ENCODE data around the gene BMPR1A. TPM values are rescaled to one million over a fixed set of nuclear protein-coding genes. Genes with fewer than 3 reads are reported as not detected.

The BMPR1A gene
- total RNA-seq, 6 experiments from 2014 or later = 41.9 to 50.5 (median 46.6) TPM

- Mint-ChIP-seq H3K27ac (no peak overlapping the region), H3K4me3 (no peak overlapping the region), H3K27me3 (ENCODE audit: insufficient read depth) (peaks cover 2% of the 10 kb centered on the region; the same call in 1 of the 2 replicates), H3K4me1 (ENCODE audit: low read depth) (peaks cover 9% of the 10 kb centered on the region), H3K9me3 (no peaks in the 10 kb centered on the region), H3K36me3 (ENCODE audit: low read depth) (no peaks in the 10 kb centered on the region)
- DNase-seq = no peak
- TF ChIP-seq CTCF (IDR thresholded peaks at IDR 0.05) = no peak
Measured at GRCh38 chr10:86744067-86744725, 12.2 kb upstream of the BMPR1A start.

- Mint-ChIP-seq H3K36me3 (ENCODE audit: low read depth) (peaks cover 9% of the 10 kb centered on the region), H3K4me1 (ENCODE audit: low read depth) (peaks cover 17% of the 10 kb centered on the region), H3K27ac (no peak overlapping the region; the same call in 1 of the 2 replicates), H3K9me3 (no peaks in the 10 kb centered on the region), H3K4me3 (no peak overlapping the region; the same call in 1 of the 2 replicates), H3K27me3 (ENCODE audit: insufficient read depth) (peaks cover 2% of the 10 kb centered on the region; the same call in 1 of the 2 replicates)
- no peak for TF ChIP-seq CTCF (IDR thresholded peaks at IDR 0.05)
- DNase-seq = peak; percentile 36
Measured at GRCh38 chr10:86747796-86748581, 8.4 kb upstream of the BMPR1A start.

GRCh38 chr10:86749854-86750253 lies 6.6 kb upstream of the BMPR1A start:
- no peak for TF ChIP-seq CTCF (IDR thresholded peaks at IDR 0.05)
- DNase-seq = no peak
- Mint-ChIP-seq H3K9me3 (no peaks in the 10 kb centered on the region), H3K4me3 (no peak overlapping the region), H3K27me3 (ENCODE audit: insufficient read depth) (peaks cover 2% of the 10 kb centered on the region; the same call in 1 of the 2 replicates), H3K27ac (no peak overlapping the region), H3K4me1 (ENCODE audit: low read depth) (peaks cover 34% of the 10 kb centered on the region), H3K36me3 (ENCODE audit: low read depth) (peaks cover 18% of the 10 kb centered on the region)

GRCh38 chr10:86751477-86751876 lies 4.9 kb upstream of the BMPR1A start:
- peaks cover 41% of the 10 kb centered on the region for H3K4me1 Mint-ChIP-seq (ENCODE audit: low read depth)
- H3K4me3 Mint-ChIP-seq = no peak overlapping the region
- no peak for DNase-seq

GRCh38 chr10:86752311-86752710 lies 4.1 kb upstream of the BMPR1A start:
- Mint-ChIP-seq H3K27ac (no peak overlapping the region), H3K36me3 (ENCODE audit: low read depth) (peaks cover 18% of the 10 kb centered on the region), H3K27me3 (ENCODE audit: insufficient read depth) (peaks cover 2% of the 10 kb centered on the region; the same call in 1 of the 2 replicates), H3K4me3 (no peak overlapping the region), H3K4me1 (ENCODE audit: low read depth) (peaks cover 41% of the 10 kb centered on the region), H3K9me3 (no peaks in the 10 kb centered on the region)
- no peak for TF ChIP-seq CTCF (IDR thresholded peaks at IDR 0.05)
- DNase-seq = no peak

More at GRCh38 chr10:86751477-86751876, 4.9 kb upstream of the BMPR1A start:
- no peaks in the 10 kb centered on the region for H3K9me3 Mint-ChIP-seq
- TF ChIP-seq CTCF (IDR thresholded peaks at IDR 0.05) = no peak
- H3K36me3 Mint-ChIP-seq (ENCODE audit: low read depth) = peaks cover 18% of the 10 kb centered on the region
- no peak overlapping the region for H3K27ac Mint-ChIP-seq
- H3K27me3 Mint-ChIP-seq (ENCODE audit: insufficient read depth) = peaks cover 2% of the 10 kb centered on the region; the same call in 1 of the 2 replicates
